SK-N-SH treated with all-trans-retinoic acid at 6 μM for 48 hours (cell line): ENCODE results near the gene FBXO17.

Experiments used
- ATAC-seq: fragments of 200-7000 bp; cut with Tn5 transposase; 3 replicates; pipeline ENCODE4 v1.9.1; 2020; ENCODE audit warnings: mild to moderate bottlenecking, moderate library complexity
- ARNTL ChIP-seq: fragments of 450-650 bp; formaldehyde crosslinking; IDR thresholded peaks from 2 replicates; pipeline ENCODE4 v1.5.0; 2020; ENCODE audit warnings: low read depth, mild to moderate bottlenecking, moderate library complexity, borderline replicate concordance
- BACH2 ChIP-seq: fragments of 250-450 bp; sonication (Bioruptor Pico); IDR thresholded peaks from 2 replicates; pipeline ENCODE4 v1.9.0; 2021; ENCODE audit warnings: mild to moderate bottlenecking, borderline replicate concordance
- CREB5 ChIP-seq: fragments of 250-450 bp; sonication (Bioruptor Pico); IDR thresholded peaks from 2 replicates; pipeline ENCODE4 v1.5.1; 2020; ENCODE audit warnings: low read depth, mild to moderate bottlenecking, moderate library complexity
- CSDC2 ChIP-seq: fragments of 250-450 bp; sonication (Bioruptor Pico); IDR thresholded peaks from 2 replicates; pipeline ENCODE4 v1.5.0; 2020; ENCODE audit warnings: mild to moderate bottlenecking, moderate library complexity
- CSRNP3 ChIP-seq: fragments of 250-450 bp; sonication (Bioruptor Pico); IDR thresholded peaks from 2 replicates; pipeline ENCODE4 v1.5.1; 2021; ENCODE audit warnings: mild to moderate bottlenecking, moderate library complexity
- ESRRG ChIP-seq: fragments of 250-450 bp; sonication (Bioruptor Pico); IDR thresholded peaks from 2 replicates; pipeline ENCODE4 v1.6.1; 2021; ENCODE audit warnings: mild to moderate bottlenecking
- GLIS3 ChIP-seq: fragments of 250-450 bp; sonication (Bioruptor Pico); IDR thresholded peaks from 2 replicates; pipeline ENCODE4 v1.5.0; 2020; ENCODE audit warnings: mild to moderate bottlenecking, moderate library complexity
- ISL1 ChIP-seq: fragments of 250-450 bp; sonication (Bioruptor Pico); IDR thresholded peaks from 2 replicates; pipeline ENCODE4 v2.1.2; 2022; ENCODE audit warnings: mild to moderate bottlenecking, moderate library complexity
- OSR1 ChIP-seq: fragments of 250-450 bp; sonication (Bioruptor Pico); IDR thresholded peaks from 2 replicates; pipeline ENCODE4 v1.8.0; 2022; ENCODE audit warnings: moderate library complexity, mild to moderate bottlenecking, inconsistent platforms
- POU6F1 ChIP-seq: fragments of 250-450 bp; sonication (Bioruptor Pico); IDR thresholded peaks from 2 replicates; pipeline ENCODE4 v1.8.0; 2021; ENCODE audit warnings: low read depth, mild to moderate bottlenecking, moderate library complexity, borderline replicate concordance
- PPARA ChIP-seq: fragments of 250-450 bp; sonication (Bioruptor Pico); IDR thresholded peaks from 2 replicates; pipeline ENCODE4 v1.5.0; 2020; ENCODE audit warnings: mild to moderate bottlenecking, borderline replicate concordance
- RARB ChIP-seq: fragments of 250-450 bp; sonication (Bioruptor Pico); IDR thresholded peaks from 2 replicates; pipeline ENCODE4 v1.8.0; 2021; ENCODE audit warnings: mild to moderate bottlenecking, moderate library complexity
- SNAI2 ChIP-seq: fragments of 250-450 bp; sonication (Bioruptor Pico); IDR thresholded peaks from 2 replicates; pipeline ENCODE4 v1.5.0; 2020; ENCODE audit warnings: mild to moderate bottlenecking, moderate library complexity
- TCF4 ChIP-seq: fragments of 250-450 bp; sonication (Bioruptor Pico); IDR thresholded peaks from 2 replicates; pipeline ENCODE4 v1.8.0; 2021; ENCODE audit warnings: mild to moderate bottlenecking, moderate library complexity, borderline replicate concordance
- TOX ChIP-seq: fragments of 250-450 bp; sonication (Bioruptor Pico); IDR thresholded peaks from 2 replicates; pipeline ENCODE4 v1.8.0; 2021; ENCODE audit warnings: mild to moderate bottlenecking, moderate library complexity, borderline replicate concordance
- TSHZ2 ChIP-seq: fragments of 250-450 bp; sonication (Bioruptor Pico); IDR thresholded peaks from 2 replicates; pipeline ENCODE4 v1.5.0; 2020; ENCODE audit warnings: mild to moderate bottlenecking, moderate library complexity
- ZC3H10 ChIP-seq: fragments of 250-450 bp; sonication (Bioruptor Pico); IDR thresholded peaks from 2 replicates; pipeline ENCODE4 v1.5.1; 2021; ENCODE audit warnings: mild to moderate bottlenecking, moderate library complexity
- ZFP3 ChIP-seq: fragments of 250-450 bp; sonication (Bioruptor Pico); IDR thresholded peaks from 2 replicates; pipeline ENCODE4 v1.5.0; 2020; ENCODE audit warnings: mild to moderate bottlenecking, moderate library complexity
- ZFP30 ChIP-seq: fragments of 450-650 bp; formaldehyde crosslinking; IDR thresholded peaks from 2 replicates; pipeline ENCODE4 v1.5.0; 2022; ENCODE audit warnings: mild to moderate bottlenecking, moderate library complexity
- ZNF565 ChIP-seq: fragments of 450-650 bp; formaldehyde crosslinking; conservative IDR thresholded peaks from 2 replicates; pipeline ENCODE4 v1.5.0; 2020; ENCODE audit warnings: low read depth, mild to moderate bottlenecking, moderate library complexity
- ZNF70 ChIP-seq: fragments of 450-650 bp; formaldehyde crosslinking; IDR thresholded peaks from 2 replicates; pipeline ENCODE4 v1.5.0; 2020; ENCODE audit warnings: mild to moderate bottlenecking, moderate library complexity
- ZNF8 ChIP-seq: fragments of 450-650 bp; formaldehyde crosslinking; IDR thresholded peaks from 2 replicates; pipeline ENCODE4 v1.5.0; 2020; ENCODE audit warnings: mild to moderate bottlenecking, moderate library complexity

FBXO17 gene

GRCh38 chr19:39021063-39021462, 45.5 kb upstream of the FBXO17 start:
- TF ChIP-seq RARB (CRISPR knock-in tag) (no peak), SNAI2 (CRISPR knock-in tag) (no peak), ARNTL (CRISPR knock-in tag) (no peak), CSDC2 (CRISPR knock-in tag) (no peak), POU6F1 (CRISPR knock-in tag) (no peak), ZFP30 (CRISPR knock-in tag) (no peak), ZFP3 (CRISPR knock-in tag) (no peak), ZNF565 (no peak), ZNF8 (CRISPR knock-in tag) (no peak), ZC3H10 (CRISPR knock-in tag) (no peak), PPARA (CRISPR knock-in tag) (no peak)
- ATAC-seq: no peak

GRCh38 chr19:39017646-39018045, 42.1 kb upstream of the FBXO17 start:
- no peak for ATAC-seq
- no peak for TF ChIP-seq PPARA (CRISPR knock-in tag)
- no peak for TF ChIP-seq OSR1 (CRISPR knock-in tag)
- TF ChIP-seq ISL1: no peak
- no peak for TF ChIP-seq BACH2 (CRISPR knock-in tag)
- no peak for TF ChIP-seq CSRNP3 (CRISPR knock-in tag)
- TF ChIP-seq SNAI2 (CRISPR knock-in tag): no peak
- no peak for TF ChIP-seq ZNF70 (CRISPR knock-in tag)
- TF ChIP-seq TCF4 (CRISPR knock-in tag): no peak
- TF ChIP-seq ZFP3 (CRISPR knock-in tag): no peak
- TF ChIP-seq ZC3H10 (CRISPR knock-in tag): no peak

GRCh38 chr19:39017026-39017425, 41.5 kb upstream of the FBXO17 start:
- no peak for TF ChIP-seq TSHZ2
- no peak for TF ChIP-seq PPARA (CRISPR knock-in tag)
- TF ChIP-seq CREB5 (CRISPR knock-in tag): no peak
- no peak for TF ChIP-seq RARB (CRISPR knock-in tag)
- TF ChIP-seq ZNF565: no peak
- no peak for TF ChIP-seq TCF4 (CRISPR knock-in tag)
- no peak for TF ChIP-seq ZFP3 (CRISPR knock-in tag)
- no peak for TF ChIP-seq ESRRG (CRISPR knock-in tag)
- no peak for TF ChIP-seq ARNTL (CRISPR knock-in tag)
- no peak for TF ChIP-seq TOX (CRISPR knock-in tag)
- no peak for TF ChIP-seq ZNF8 (CRISPR knock-in tag)
- TF ChIP-seq ISL1: no peak
- no peak for TF ChIP-seq CSDC2 (CRISPR knock-in tag)
- no peak for TF ChIP-seq POU6F1 (CRISPR knock-in tag)
- no peak for TF ChIP-seq CSRNP3 (CRISPR knock-in tag)
- TF ChIP-seq GLIS3 (CRISPR knock-in tag): no peak
- TF ChIP-seq OSR1 (CRISPR knock-in tag): no peak
- TF ChIP-seq ZFP30 (CRISPR knock-in tag): no peak
- no peak for TF ChIP-seq ZC3H10 (CRISPR knock-in tag)
- no peak for TF ChIP-seq ZNF70 (CRISPR knock-in tag)
- no peak for ATAC-seq
